GM15510 (cell line): ENCODE data around the gene FNDC11.
A peak's percentile ranks its signal among the peaks of the same experiment; 100 is the strongest.

Source experiments
- POLR2A ChIP-seq: IDR thresholded peaks from 3 replicates; pipeline ENCODE4 v1.6.1; 2011; ENCODE audit warnings: borderline replicate concordance; ENCODE audit not compliant: insufficient read length; ENCODE audit errors: extremely low read depth

FNDC11 gene

DNA sequence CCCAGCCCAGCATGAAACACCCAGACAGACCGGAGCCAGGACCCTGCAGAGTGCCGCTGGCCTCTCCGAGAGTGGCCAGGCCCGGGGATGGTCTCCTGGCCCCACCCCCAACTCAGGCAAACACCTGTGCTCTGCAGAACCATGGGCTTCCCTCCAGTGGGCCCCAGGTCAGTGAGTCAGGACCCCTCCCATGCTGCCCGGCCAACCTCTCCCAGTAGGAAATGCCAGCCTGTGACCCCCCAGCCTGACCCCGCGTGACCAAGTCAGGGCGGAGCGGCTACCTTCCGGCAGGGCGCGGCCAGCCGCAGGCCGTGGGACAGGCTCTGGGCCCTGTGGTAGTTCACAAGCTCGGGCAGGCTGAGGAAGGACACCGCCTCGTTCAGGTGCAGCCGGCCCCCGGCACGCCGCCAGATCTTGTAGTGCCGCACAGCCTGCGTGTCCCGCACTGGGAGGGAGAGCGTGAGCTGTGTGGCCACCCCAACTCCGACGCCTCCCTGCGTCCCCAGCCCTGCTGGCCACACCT, 20.0 kb upstream of the FNDC11 start:
- no peak for TF ChIP-seq POLR2A

GRCh38 chr20:63534427-63534830, 19.5 kb upstream of the FNDC11 start:
- no peak for TF ChIP-seq POLR2A

GRCh38 chr20:63534831-63535651, 18.9 kb upstream of the FNDC11 start:
- TF ChIP-seq POLR2A, result no peak

- TF ChIP-seq POLR2A, result no peak
These were observed 17.6 kb upstream of the FNDC11 start for GRCh38 chr20:63536241-63536977.

DNA sequence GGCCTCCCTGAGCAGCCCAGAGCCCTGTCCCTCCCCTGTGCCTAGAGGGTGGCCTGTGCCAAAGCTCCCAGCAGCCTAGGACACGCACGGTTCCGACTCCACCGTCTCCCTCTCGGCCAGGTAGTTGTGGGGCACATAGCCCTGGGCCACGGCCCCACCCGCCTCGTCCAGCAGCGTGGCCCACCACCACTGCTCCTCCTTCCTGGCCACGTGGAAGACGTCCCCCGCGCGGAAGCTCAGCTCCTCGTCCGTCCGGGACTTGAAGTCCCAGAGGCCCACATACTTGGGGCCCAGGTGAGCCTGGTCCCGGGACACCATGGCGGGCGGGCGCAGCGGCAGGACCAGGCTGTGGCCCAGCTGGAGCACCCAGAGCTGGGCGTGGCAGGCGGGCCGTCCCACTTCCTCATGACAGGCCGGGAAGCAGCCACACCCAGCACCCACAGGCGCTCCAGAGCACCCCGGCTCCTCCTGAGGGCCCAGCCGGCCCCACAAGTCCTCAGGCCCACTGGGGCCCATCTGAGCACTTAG, 16.9 kb upstream of the FNDC11 start, which contains the start of gene PTK6:
Gene PTK6, minus strand, starts transcription at position 380 of the 528 bp plus-strand sequence. Its CDS starts 62 bp downstream, at position 318.
- TF ChIP-seq POLR2A, result no peak

DNA sequence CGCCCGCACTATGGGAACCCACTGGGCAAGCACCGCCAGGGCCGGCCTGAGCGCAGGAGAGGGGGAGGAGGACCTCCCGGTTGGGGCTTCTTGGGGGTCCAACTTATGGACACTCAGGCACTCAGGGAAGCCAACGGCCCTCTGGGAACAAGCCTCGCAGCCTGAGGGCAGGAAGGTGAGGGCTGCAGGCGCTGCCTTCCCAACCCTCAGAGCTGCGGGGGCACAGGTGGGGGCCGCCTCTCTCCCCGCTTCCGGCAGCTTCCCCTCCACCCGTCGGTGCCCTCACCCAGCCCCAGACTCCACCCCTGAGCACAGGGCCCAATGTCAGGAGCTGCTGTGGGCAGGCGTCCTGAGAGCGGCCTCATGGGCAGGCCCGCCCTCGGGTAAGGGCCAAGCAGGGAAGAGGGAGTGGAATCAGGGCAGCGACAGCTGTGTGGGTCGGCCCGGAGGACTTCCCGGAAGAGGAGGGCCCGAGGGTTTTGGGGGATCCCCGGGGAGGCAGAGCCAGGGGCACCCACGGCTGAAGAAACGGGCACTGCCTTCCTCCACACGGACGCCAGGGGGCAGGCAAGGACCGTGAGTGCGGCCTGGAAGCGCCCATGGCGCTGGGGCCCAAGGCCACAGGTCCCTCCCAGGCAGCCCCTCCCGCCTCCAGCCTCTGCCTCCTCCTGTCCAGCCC, 16.3 kb upstream of the FNDC11 start:
- TF ChIP-seq POLR2A, result peak; percentile 51

DNA sequence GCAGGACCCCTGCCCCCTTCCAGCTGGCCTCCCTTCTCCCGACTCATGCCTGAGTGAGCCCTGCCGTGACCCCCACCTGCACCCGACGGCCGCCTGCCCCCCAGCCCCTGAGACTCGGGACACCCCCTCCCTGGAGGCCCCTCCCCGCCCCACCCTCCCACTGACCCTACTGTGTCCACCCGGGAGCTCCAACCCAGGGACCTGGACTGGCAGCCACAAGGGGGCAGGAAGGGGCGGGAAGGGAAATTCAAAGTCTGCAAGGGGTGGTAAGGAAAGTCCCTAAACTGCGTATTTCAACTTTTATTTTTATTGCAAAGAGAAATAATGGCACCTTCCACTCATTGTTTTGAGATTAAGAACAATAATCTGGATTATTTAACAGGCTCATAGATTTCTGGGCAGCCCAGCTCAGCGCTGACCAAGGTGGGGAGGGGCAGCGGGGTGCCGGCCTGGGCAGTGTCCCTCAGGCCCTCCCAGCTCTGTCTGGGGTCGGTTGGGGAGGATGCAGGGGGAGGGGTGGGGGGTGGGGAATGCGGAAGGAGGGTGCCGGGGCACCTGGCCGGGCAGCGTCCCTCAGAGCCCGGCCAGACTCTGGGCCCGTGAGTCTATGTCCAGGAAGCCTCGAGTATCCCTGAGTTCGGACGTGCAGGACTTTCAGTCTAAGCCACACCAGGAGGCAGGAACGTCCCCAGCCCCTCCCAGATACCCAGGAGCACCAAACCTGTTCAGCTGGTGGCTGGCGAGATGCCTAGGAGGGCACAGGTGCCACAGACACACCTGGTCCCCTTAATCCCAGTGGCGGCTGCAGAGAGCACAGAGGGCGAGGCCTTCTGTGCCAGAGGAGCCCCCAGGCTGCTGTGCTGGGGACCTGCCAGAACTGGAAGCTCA, 15.5 kb upstream of the FNDC11 start:
- TF ChIP-seq POLR2A, result no peak

DNA sequence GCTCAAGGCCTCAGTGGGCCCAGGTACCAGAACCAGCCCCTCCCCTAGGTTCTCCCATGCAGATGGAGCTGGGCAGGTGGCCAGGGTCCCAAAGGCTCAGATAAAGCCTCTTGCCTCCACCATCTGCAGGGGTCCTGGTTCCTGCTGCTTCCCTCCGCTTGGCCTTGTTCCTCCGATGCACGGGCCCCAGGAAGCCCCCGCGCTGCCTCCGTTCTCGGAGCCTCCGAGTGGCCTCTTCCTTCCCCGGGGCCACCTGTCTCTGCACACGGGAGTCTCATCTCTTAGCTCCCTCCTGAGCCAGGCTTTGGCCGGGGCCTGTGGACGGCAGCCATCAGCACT, 14.9 kb upstream of the FNDC11 start:
- TF ChIP-seq POLR2A, result no peak

GRCh38 chr20:63539441-63540370, 14.3 kb upstream of the FNDC11 start:
- TF ChIP-seq POLR2A, result no peak

- TF ChIP-seq POLR2A, result no peak
These were observed 13.4 kb upstream of the FNDC11 start for GRCh38 chr20:63540417-63541186.

- TF ChIP-seq POLR2A, result no peak
These were observed 12.6 kb upstream of the FNDC11 start for GRCh38 chr20:63541371-63541770.

DNA sequence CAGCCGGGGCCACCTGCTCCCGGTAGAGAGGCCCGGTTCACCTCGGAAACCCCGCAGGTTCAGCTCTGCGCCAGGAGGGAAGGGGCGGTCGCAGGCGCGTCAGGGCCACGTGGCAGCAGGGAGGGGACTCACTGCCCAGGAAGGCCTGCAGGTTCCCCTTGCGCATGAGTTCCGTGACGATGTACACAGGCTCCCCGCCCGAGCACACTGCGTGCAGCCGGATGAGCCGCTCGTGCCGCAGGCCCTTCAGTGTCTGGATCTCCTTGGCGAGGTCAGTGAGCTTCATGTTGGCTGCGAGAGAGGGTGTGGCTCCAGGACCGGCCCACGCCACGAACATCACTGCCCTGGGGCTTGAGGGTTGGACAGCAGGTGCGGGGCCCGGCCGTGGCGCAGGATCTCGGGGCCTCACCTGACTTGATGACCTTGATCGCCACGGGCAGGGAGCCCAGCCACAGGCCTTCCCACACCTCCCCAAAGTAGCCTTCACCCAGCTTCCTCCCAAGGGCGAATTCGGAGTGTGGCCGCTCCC, 11.9 kb upstream of the FNDC11 start:
- no peak for TF ChIP-seq POLR2A
